Cerebellar cortex (tissue), 1 donor: ENCODE data around the gene KIF24.
"Not testable (repeated sequence)": the region's sequence is repeated elsewhere in the genome, so short reads cannot be mapped to it uniquely, and the experiment has no call there.

ENCODE experiments used
- DNase-seq: peaks from one replicate; pipeline ENCODE4 v3.0.0-alpha.2; 2015; ENCODE audit warnings: low spot score

The KIF24 gene, protein sequence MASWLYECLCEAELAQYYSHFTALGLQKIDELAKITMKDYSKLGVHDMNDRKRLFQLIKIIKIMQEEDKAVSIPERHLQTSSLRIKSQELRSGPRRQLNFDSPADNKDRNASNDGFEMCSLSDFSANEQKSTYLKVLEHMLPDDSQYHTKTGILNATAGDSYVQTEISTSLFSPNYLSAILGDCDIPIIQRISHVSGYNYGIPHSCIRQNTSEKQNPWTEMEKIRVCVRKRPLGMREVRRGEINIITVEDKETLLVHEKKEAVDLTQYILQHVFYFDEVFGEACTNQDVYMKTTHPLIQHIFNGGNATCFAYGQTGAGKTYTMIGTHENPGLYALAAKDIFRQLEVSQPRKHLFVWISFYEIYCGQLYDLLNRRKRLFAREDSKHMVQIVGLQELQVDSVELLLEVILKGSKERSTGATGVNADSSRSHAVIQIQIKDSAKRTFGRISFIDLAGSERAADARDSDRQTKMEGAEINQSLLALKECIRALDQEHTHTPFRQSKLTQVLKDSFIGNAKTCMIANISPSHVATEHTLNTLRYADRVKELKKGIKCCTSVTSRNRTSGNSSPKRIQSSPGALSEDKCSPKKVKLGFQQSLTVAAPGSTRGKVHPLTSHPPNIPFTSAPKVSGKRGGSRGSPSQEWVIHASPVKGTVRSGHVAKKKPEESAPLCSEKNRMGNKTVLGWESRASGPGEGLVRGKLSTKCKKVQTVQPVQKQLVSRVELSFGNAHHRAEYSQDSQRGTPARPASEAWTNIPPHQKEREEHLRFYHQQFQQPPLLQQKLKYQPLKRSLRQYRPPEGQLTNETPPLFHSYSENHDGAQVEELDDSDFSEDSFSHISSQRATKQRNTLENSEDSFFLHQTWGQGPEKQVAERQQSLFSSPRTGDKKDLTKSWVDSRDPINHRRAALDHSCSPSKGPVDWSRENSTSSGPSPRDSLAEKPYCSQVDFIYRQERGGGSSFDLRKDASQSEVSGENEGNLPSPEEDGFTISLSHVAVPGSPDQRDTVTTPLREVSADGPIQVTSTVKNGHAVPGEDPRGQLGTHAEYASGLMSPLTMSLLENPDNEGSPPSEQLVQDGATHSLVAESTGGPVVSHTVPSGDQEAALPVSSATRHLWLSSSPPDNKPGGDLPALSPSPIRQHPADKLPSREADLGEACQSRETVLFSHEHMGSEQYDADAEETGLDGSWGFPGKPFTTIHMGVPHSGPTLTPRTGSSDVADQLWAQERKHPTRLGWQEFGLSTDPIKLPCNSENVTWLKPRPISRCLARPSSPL (N-terminal part only)

DNA sequence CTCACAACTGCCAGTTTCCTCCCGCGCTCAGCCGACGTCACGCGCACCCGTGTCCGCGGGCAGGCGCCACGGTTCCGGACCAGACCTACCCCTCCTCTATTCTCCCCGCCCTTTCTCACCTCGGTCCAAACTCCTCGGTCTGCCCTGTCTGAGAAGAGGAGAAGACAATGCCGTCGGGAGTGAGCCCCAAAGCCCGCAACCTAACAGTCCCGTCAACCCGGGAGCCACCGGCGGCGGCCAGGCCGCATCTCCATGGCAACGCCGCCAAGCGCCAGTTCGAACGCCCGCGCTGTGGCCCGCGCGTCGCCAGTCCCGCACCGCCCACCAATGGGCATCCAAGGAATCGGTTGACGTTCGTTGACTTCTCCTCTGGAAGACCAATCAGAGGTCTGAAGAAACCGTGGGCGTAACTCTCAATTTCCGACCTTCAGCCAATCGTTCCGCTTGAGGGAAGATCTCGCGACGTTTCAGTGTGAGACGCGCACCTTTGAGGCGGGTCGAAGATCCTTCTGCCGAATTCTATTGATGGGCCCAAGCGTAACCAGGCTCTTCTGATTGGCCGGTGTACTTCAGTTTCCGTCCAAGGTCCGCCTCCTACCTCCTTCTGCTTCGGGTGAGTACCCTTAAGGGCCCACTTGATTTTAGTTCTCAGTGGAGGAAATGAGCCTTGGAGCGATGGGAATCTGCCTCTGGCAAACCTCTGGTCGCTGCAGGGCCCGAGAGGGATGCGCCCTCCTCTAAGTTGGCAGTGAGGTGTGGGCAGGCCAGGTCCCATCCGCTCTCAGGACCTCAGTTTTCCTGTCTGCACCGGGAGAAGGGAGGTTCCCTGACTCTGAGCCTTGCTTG, at the start of gene KIF24, which contains the start of gene NUDT2:
Gene KIF24, minus strand, starts transcription at position 282 of the 846 bp plus-strand sequence. CDS start 17,922 bp downstream, outside the sequence.
Gene NUDT2, plus strand, starts transcription at position 583 of the 846 bp plus-strand sequence. CDS start 9,471 bp downstream, outside the sequence.
- peak; percentile 100 for DNase-seq

DNA sequence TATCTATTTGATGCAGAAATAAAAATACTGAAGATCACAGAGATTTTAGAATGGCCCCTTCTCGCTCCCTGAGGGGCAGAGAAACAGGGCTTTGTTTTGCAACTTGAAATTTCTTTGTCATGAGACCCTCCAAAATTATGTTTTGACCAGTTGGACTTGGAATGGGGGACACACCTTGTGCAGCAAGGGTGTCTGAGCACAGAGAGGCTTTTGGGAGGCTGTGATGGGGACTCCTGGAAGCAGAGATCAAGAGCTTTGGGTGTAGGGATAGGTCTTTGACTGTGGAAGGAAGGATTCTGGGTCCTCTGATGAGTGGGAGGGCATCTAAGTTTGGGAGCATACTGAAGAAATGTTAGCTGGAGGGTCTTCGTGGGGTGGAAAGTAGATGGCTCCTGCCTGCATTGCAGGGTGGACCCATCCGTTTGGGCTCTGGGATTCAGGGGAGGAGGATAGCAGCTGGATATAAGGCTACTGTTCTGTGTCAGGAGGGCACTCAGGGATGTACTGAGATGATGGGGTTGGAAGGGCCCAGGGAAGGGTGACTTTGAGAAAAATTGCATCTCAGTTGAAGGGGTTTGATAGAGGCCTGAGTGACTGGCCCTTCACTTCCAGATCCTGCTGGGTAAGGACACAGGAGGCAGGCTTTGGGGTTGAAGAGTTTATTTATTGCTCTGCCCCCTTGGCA, 49.5 kb upstream of the KIF24 start:
- DNase-seq = no peak

DNA sequence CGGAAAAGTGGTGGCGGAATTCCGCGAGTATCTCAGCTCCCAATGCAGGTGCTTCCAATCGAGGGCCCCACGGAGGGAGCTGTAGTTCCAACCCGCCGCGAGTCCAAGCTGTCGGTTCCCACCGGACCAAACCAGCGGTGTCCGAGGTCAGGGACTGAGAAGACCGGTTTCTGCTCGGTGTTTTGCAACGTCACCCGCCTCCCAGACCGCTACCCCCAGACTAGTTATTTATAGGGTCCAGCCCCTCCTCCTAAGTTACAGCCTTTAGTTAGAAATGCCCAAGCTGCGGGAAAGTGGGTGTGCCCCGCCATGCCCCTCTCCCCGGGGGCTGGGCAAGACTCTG, 48.3 kb upstream of the KIF24 start:
- no peak for DNase-seq

DNA sequence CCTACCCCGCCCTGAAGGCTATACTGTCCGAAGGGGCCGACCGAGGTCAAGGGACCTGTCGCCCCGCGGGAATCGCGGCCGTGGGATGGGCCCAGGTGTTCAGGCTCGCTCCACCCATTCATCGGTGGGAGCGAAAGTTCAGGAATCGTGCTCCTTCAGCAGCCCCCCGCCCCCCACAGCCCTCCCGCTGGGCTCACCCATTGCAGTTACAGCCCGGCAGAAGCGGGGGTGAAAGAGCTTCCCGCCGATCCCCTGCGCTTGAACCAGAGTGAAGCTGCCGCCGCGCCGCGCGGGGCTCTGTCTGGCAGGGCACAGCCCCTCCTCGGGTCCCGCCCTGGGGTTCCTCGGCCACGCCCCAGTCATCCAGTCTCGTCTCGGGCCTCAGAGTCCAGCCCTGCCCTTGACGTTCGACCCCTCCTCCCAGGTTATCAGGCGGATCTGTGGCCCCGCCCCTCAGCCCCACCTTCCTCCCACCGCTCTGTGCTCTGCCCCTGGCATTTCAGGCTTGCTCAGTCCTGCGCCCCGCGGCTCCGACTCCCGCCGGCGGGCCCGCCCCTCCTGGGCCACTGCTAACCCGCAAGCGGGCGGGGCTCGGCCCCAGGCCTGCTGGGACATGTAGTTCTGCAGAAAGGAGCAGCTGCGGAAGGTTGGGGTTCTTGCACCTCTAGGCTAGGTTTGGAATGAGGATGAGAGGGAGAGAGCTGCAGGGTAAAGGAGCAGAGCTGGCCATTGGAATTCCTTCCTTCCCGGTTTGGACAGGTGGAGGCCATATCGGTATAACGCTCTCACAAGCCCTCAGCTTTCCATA, 47.7 kb upstream of the KIF24 start, which contains the start of gene MYORG:
Gene MYORG, minus strand, starts transcription at position 303 of the 808 bp plus-strand sequence. CDS start 3,955 bp downstream, outside the sequence.
- peak; percentile 93 for DNase-seq

- peak; percentile 40 for DNase-seq
These were observed 47.0 kb upstream of the KIF24 start for GRCh38 chr9:34375901-34376595.

- no peak for DNase-seq
These were observed 46.0 kb upstream of the KIF24 start for GRCh38 chr9:34374905-34375552.

- no peak for DNase-seq
These were observed 45.3 kb upstream of the KIF24 start for GRCh38 chr9:34374339-34374738.

GRCh38 chr9:34373749-34374148, 44.7 kb upstream of the KIF24 start:
- DNase-seq = no peak

DNA sequence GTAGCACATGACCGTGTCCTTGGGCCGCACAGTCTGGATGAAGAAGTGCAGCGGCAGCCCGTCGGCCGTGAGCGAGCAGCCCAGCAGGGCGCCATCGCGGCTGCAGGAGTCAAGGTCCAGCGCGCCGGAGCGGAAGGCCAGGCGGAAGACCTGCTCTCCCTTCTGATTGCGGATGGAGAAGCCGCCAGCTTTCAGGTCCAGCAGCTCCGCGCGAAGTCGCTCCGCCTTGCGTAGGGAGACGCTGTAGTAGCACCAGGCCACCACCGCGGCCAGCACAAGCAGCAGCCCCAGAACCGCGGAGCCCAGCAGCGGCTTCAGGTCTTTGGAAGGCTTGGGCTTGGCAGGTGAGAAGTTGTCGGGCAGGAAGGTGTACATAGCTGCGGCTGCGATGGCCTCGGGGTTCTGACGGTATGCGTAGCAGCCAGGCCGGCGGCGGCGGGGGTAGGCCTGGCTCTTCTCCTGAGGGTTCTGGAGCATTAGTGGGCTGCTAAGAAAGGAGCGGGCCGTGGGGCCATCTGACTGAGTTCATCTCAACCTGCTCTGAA, 43.5 kb upstream of the KIF24 start:
- DNase-seq = no peak

- no peak for DNase-seq
These were observed 42.9 kb upstream of the KIF24 start for GRCh38 chr9:34371886-34372466.

- no peak for DNase-seq
These were observed 42.2 kb upstream of the KIF24 start for GRCh38 chr9:34370970-34371880.

GRCh38 chr9:34370335-34370969, 41.4 kb upstream of the KIF24 start:
- no peak for DNase-seq

DNA sequence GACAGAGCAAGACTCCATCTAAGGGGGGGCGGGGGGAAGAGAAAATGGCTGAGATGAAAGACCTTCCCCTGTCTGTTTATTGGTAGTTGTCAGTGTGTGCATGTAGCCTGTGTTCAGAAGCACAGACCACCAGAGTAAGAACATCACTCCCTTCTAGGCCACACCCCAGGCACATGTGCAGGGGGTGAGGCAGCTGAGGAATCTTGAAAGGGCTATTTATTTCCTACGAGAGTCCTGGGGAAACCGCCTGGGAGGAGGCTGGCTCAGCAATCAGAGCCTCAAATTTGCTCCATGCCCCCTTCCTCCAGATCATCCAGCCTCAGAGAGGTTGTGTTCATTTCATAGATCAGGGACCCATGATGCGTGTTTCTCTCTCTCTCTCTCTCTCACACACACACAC, 40.6 kb upstream of the KIF24 start:
- no peak for DNase-seq

DNA sequence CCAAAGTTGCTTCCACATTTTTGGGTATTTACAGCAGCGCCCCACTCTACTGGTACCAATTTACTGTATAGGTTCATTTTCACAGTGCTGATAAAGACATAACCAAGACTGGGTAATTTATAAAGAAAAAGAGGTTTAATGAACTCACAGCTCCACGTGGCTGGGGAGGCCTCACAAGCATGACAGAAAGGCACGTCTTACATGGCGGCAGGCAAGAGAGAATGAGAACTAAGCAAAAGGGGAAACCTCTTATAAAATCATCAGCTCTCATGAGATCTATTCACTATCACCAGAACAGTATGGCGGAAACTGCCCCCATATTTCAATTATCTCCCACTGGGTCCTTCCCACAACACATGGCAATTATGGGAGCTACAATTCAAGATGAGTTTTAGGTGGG, 39.7 kb upstream of the KIF24 start:
- not testable (repeated sequence) for DNase-seq

- not testable (repeated sequence) for DNase-seq
These were observed 38.8 kb upstream of the KIF24 start for GRCh38 chr9:34367751-34368410.

DNA sequence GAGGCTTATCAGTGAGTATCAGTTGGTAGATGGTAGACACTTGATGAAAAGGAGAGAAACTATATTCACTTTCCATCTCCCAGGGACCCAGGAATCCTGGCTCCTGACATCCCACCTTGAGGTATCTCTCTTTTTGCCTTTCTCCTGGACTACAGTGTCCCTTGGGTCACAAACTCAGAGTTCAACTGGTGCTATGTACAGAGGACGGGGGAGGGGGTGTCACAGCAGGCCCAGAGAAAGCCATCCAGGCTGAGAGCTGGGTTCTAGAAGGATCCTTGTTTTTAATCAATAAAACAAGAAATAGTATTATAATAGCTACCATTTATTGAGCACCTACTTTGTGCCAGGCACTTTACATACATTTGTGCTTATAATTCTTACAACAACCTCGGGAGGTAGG, 37.3 kb upstream of the KIF24 start:
- DNase-seq = no peak
